T-helper 2 cell treated with Interferon-gamma antibody and Interleukin-4, amounts not matched to agents 100 ng/mL and 5 ng/mL, for 36 hours (primary cell): ENCODE results near the gene CACNG8. TPM values are rescaled to one million over a fixed set of nuclear protein-coding genes. Genes with fewer than 3 reads are reported as not detected.
"Not testable (repeated sequence)": the region's sequence is repeated elsewhere in the genome, so short reads cannot be mapped to it uniquely, and the experiment has no call there.

ENCODE experiments used
- intact Hi-C: fragments of 100-400 bp; cut with micrococcal nuclease; formaldehyde crosslinking; loops from one replicate; pipeline ENCODE4 v1.15.1; 2023
- total RNA-seq: library from RNA; stranded (reverse); gene quantifications from 2 replicates; pipeline ENCODE4 v1.2.3, GENCODE V29; 2022

CACNG8 gene
- total RNA-seq, 1 donor from 2014 or later, result not detected

DNA sequence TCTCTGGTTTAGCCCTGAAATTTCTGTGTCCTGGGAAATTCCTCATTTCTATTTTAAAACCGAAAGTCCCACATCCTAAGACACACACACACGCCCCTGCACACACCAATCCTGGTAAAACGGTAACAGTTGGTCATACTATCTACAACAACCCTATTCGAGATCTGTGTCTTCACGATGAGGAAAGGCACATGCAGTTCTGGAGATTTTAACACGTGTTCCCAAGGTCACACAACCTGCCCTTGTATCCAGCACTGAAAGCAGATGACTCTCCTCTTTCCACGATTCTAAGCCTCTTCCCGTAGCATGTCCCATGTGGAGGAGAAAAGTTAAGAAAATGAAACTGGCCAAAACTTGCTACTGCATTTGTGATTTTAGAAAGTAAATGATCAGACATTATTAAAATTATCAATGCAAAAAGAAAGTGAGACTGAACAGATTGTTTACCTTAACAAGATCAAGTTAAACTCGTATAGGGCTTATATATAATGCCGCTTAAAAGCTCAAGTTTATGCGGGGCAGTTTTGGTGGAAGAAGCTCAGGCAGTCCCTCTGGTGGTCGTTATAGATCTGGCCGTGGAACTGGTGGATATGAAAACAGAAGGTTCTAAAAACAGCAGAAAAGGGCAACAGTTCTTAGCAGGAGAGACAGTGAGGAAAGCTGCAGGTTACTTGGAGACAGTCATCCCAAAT, 68.3 kb downstream of the CACNG8 start:
- intact Hi-C loops, result no loop called here

DNA sequence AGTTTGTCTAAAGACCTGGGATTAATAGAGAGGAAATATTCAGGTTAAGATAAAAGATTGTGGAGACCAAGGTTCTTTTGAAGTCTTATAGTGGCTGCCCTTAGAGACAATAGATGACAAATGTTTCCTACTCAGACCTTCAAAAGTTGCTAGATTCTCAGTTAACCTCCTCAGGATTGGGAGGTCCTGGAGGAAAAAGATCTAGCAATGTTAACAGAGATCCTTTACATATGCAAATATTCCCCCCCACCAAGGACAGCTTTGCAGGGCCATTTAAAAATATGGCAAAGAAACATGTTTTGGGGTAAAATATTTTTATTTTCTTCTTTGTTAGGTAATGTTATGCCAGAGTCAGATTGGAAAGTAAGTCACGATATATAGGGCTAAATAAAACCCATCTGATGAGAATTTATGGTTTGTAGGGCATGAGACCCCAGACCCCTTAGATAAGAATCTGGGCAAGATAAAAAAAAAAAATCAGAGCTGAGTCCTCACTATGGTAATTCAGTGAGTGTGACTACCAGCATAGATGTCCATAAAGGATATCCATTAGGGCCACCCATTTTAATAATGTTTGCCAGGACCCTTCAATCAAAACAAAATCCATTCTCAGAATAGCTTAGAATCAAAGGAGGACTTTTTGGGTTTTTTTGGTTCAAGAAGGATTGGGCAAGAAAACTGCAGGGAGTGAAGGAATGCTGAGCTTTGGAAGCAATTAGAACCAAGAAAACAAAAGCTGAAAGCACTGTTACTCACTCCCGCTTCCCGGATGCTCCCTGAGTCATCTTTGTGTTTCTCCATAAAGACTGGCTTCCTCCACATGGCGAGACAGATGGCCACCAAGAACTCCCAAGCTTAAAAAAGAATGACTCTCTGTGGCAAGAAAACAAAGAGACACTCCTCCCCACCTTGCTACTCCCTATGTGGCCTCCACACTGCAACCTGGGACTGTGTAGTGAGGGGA, 72.8 kb downstream of the CACNG8 start:
- intact Hi-C loops, result no loop called here

DNA sequence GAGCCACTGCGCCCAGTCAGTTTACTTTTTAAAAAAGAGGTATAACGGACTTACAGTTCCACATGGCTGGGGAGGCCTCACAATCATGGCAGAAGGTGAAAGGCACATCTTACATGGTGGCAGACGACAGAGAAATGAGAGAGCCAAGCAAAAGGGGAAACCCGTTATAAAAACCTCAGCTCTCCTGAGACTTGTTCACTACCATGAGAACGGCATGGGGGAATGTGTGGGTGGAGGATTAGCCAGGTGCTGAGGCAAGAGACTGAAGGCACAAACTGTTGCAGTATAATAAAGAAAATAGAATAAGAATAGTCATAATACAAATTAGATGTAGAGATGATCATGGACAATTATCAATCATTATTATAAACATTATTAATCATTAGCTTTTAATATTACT, 73.8 kb downstream of the CACNG8 start:
- intact Hi-C loops, result not testable (repeated sequence)

Other genes with a start within 250 kb of the CACNG8 start
- not detected in 2 replicates for gene NLRP12, start 138.6 kb upstream of the CACNG8 start, total RNA-seq
- gene MYADM, start 95.1 kb upstream of the CACNG8 start, total RNA-seq, result 122 and 124 TPM in 2 replicates
- gene PRKCG, start 80.7 kb upstream of the CACNG8 start, total RNA-seq, result 0.50 TPM in 1 of 2 replicates, not detected in the other
- not detected in 2 replicates for gene CACNG7, start 53.7 kb upstream of the CACNG8 start, total RNA-seq
- not detected in 2 replicates for gene CACNG6, start 28.7 kb downstream of the CACNG8 start, total RNA-seq
- gene VSTM1, start 101.0 kb downstream of the CACNG8 start, total RNA-seq, result not detected in 2 replicates
- gene TARM1, start 118.4 kb downstream of the CACNG8 start, total RNA-seq, result not detected in 2 replicates
- 0.14 TPM in 1 of 2 replicates, not detected in the other for gene OSCAR, start 137.9 kb downstream of the CACNG8 start, total RNA-seq
- 109 and 114 TPM in 2 replicates for gene NDUFA3, start 139.9 kb downstream of the CACNG8 start, total RNA-seq
- 32.0 and 38.2 TPM in 2 replicates for gene TFPT, start 152.7 kb downstream of the CACNG8 start, total RNA-seq
- gene PRPF31, start 152.8 kb downstream of the CACNG8 start, total RNA-seq, result 71.3 and 75.9 TPM in 2 replicates
- 61.0 and 61.1 TPM in 2 replicates for gene CNOT3, start 174.8 kb downstream of the CACNG8 start, total RNA-seq
- gene LENG1, start 196.8 kb downstream of the CACNG8 start, total RNA-seq, result 6.4 and 7.0 TPM in 2 replicates
- 3.5 and 3.9 TPM in 2 replicates for gene TMC4, start 210.2 kb downstream of the CACNG8 start, total RNA-seq
- gene MBOAT7, start 226.6 kb downstream of the CACNG8 start, total RNA-seq, result 107 and 115 TPM in 2 replicates
- gene TSEN34, start 228.4 kb downstream of the CACNG8 start, total RNA-seq, result 7.3 and 8.9 TPM in 2 replicates
- 1,209 and 1,241 TPM in 2 replicates for gene RPS9, start 237.9 kb downstream of the CACNG8 start, total RNA-seq